B cell (primary cell): ENCODE measurements around the gene GAMT. TPM values are rescaled to one million over a fixed set of nuclear protein-coding genes. Genes with fewer than 3 reads are reported as not detected.

ENCODE experiments used
- ATAC-seq: fragments of 200-7000 bp; cut with Tn5 transposase; one replicate; pipeline ENCODE4 v1.10.0; 2021; ENCODE audit warnings: low read depth, mild to moderate bottlenecking, moderate number of reproducible peaks, moderate library complexity
- CTCF ChIA-PET: fragments of 350-600 bp; sonication (Branson Sonifier 250); formaldehyde crosslinking; loops from one replicate; lab custom pipeline; 2021; ENCODE audit warnings: antibody characterized with exemption, inconsistent platforms; lab: Charles Lee
- POLR2A ChIA-PET: fragments of 350-600 bp; sonication (Branson Sonifier 250); formaldehyde crosslinking; loops from one replicate; lab custom pipeline; 2021; ENCODE audit warnings: antibody characterized with exemption; lab: Charles Lee
- DNase-seq: peaks from one replicate; pipeline ENCODE4 v3.0.0; 2013
- H2AFZ ChIP-seq: 2 replicates; pipeline ENCODE4 v1.6.1; 2012; ENCODE audit warnings: mild to moderate bottlenecking, low read depth, low read length; ENCODE audit not compliant: insufficient read depth, poor library complexity, severe bottlenecking
- H3K27ac ChIP-seq, 2 donors: 1 replicate in 1 of 2; 2 replicates in 1 of 2; pipeline ENCODE4 v1.5.1; 2012 to 2013; ENCODE audit warnings: low read length in 2 of 2, mild to moderate bottlenecking in 2 of 2, moderate library complexity in 1 of 2
- H3K27me3 ChIP-seq, 4 experiments: fragments of 200-600 bp in 1 of 4; sonication (generic) in 1 of 4; replicated peaks in 1 of 4; 1 replicate in 2 of 4; 2 replicates in 2 of 4; pipeline versions ENCODE4 v1.6.1 to v1.7.0; 2013 to 2016; ENCODE audit warnings: low read length in 3 of 4, mild to moderate bottlenecking in 2 of 4, mixed read lengths in 1 of 4, moderate library complexity in 1 of 4; ENCODE audit not compliant: insufficient read depth in 4 of 4, control insufficient read depth in 3 of 4; ENCODE audit errors: control extremely low read depth in 1 of 4
- H3K36me3 ChIP-seq, 2 experiments: replicated peaks in 1 of 2; 1 replicate in 1 of 2; 2 replicates in 1 of 2; pipeline versions ENCODE4 v1.6.1 to v1.7.1; 2013; ENCODE audit warnings: low read length in 1 of 2; ENCODE audit not compliant: insufficient read depth in 2 of 2, control insufficient read depth in 1 of 2; ENCODE audit errors: control extremely low read depth in 1 of 2, extremely low read depth in 1 of 2
- H3K4me1 ChIP-seq, 2 donors: fragments of 200-600 bp in 1 of 2; sonication (generic) in 1 of 2; 1 replicate in 1 of 2; 2 replicates in 1 of 2; pipeline versions ENCODE4 v1.5.1 to v1.6.1; 2013 to 2017; ENCODE audit warnings: low read length in 2 of 2; ENCODE audit not compliant: control insufficient read depth in 2 of 2, insufficient read depth in 2 of 2
- H3K4me2 ChIP-seq: replicated peaks from 2 replicates; pipeline ENCODE3; 2012; ENCODE audit warnings: mild to moderate bottlenecking, low read depth, low read length; ENCODE audit not compliant: poor library complexity, severe bottlenecking
- H3K4me3 ChIP-seq, 5 experiments: fragments of 200-600 bp in 1 of 5; sonication (generic) in 1 of 5; 1 replicate in 3 of 5; 2 replicates in 2 of 5; pipeline versions ENCODE4 v1.5.1 to v1.7.0; 2011 to 2016; ENCODE audit warnings: low read length in 4 of 5, mild to moderate bottlenecking in 4 of 5, low read depth in 2 of 5, control low read depth in 1 of 5, moderate library complexity in 1 of 5; ENCODE audit not compliant: insufficient read depth in 1 of 5; ENCODE audit errors: control extremely low read depth in 1 of 5, extremely low read depth in 1 of 5
- H3K79me2 ChIP-seq: fragments of 200-600 bp; sonication (generic); one replicate; pipeline ENCODE4 v1.6.0; 2016; ENCODE audit warnings: low read length; ENCODE audit not compliant: control insufficient read depth, insufficient read depth
- H3K9ac ChIP-seq: fragments of 200-600 bp; sonication (generic); 2 replicates; pipeline ENCODE4 v1.6.1; 2017; ENCODE audit warnings: mild to moderate bottlenecking, low read length, moderate library complexity
- H3K9me3 ChIP-seq, 3 donors: one replicate each; pipeline versions ENCODE4 v1.6.1 to v1.7.1; 2013; ENCODE audit warnings: low read length in 2 of 3; ENCODE audit not compliant: control insufficient read depth in 2 of 3, insufficient read depth in 1 of 3; ENCODE audit errors: control extremely low read depth in 1 of 3
- H4K20me1 ChIP-seq: 2 replicates; pipeline ENCODE4 v1.6.0; 2012; ENCODE audit warnings: mild to moderate bottlenecking, low read length; ENCODE audit not compliant: insufficient read depth, control insufficient read depth, poor library complexity, severe bottlenecking
- H3K27ac Mint-ChIP-seq: one replicate; pipeline ENCODE4 v1.8.0; 2021; ENCODE audit warnings: mixed read lengths
- H3K27me3 Mint-ChIP-seq: one replicate; pipeline ENCODE4 v1.8.0; 2021; ENCODE audit warnings: mixed read lengths
- H3K4me1 Mint-ChIP-seq: one replicate; pipeline ENCODE4 v1.8.0; 2021; ENCODE audit warnings: mixed read lengths
- H3K4me3 Mint-ChIP-seq: one replicate; pipeline ENCODE4 v1.8.0; 2021; ENCODE audit warnings: mixed read lengths
- H3K9me3 Mint-ChIP-seq: one replicate; pipeline ENCODE4 v1.8.0; 2022; ENCODE audit warnings: mixed read lengths; ENCODE audit not compliant: insufficient read depth
- CTCF ChIP-seq: fragments of 200-600 bp; IDR thresholded peaks from one replicate; pipeline ENCODE4 v1.8.0; 2022; ENCODE audit warnings: antibody characterized with exemption, mild to moderate bottlenecking
- EZH2 ChIP-seq: IDR thresholded peaks from 2 replicates; pipeline ENCODE4 v1.6.1; 2012; ENCODE audit warnings: borderline replicate concordance, low read depth, mild to moderate bottlenecking, moderate library complexity, low read length; ENCODE audit not compliant: insufficient read depth, poor library complexity, severe bottlenecking
- WGBS: methylation state at CpG from one replicate; pipeline ENCODE4 v1.1.5; 2013; ENCODE audit warnings: missing lambda C conversion rate; ENCODE audit not compliant: insufficient coverage; 5-methylcytosine and 5-hydroxymethylcytosine counted together
- intact Hi-C: fragments of 100-400 bp; cut with micrococcal nuclease; formaldehyde crosslinking; loops from one replicate; pipeline ENCODE4 v1.10.0; 2022
- polyA minus RNA-seq: library from RNA; depleted of rRNA, polyadenylated mRNA; stranded (reverse); fragments of >200 nt; gene quantifications from 2 replicates; pipeline ENCODE4 v1.2.3, GENCODE V29; 2012
- polyA plus RNA-seq: library from polyadenylated mRNA; depleted of rRNA; stranded (reverse); fragments of >200 nt; gene quantifications from 2 replicates; pipeline ENCODE4 v1.2.3, GENCODE V29; 2012
- total RNA-seq, 2 donors: library from RNA; stranded (reverse); fragments of 120-200 nt in 1 of 2; gene quantifications; 1 replicate in 1 of 2; 2 replicates in 1 of 2; pipeline versions ENCODE4 v1.2.3 to v1.2.4, GENCODE V29; 2013 to 2022

GAMT gene
- total RNA-seq (8.8 and 9.0 TPM in 2 replicates), polyA plus RNA-seq (11.4 and 12.1 TPM in 2 replicates), polyA minus RNA-seq (8.2 and 12.8 TPM in 2 replicates)
- total RNA-seq (2013): 10.9 TPM

DNA sequence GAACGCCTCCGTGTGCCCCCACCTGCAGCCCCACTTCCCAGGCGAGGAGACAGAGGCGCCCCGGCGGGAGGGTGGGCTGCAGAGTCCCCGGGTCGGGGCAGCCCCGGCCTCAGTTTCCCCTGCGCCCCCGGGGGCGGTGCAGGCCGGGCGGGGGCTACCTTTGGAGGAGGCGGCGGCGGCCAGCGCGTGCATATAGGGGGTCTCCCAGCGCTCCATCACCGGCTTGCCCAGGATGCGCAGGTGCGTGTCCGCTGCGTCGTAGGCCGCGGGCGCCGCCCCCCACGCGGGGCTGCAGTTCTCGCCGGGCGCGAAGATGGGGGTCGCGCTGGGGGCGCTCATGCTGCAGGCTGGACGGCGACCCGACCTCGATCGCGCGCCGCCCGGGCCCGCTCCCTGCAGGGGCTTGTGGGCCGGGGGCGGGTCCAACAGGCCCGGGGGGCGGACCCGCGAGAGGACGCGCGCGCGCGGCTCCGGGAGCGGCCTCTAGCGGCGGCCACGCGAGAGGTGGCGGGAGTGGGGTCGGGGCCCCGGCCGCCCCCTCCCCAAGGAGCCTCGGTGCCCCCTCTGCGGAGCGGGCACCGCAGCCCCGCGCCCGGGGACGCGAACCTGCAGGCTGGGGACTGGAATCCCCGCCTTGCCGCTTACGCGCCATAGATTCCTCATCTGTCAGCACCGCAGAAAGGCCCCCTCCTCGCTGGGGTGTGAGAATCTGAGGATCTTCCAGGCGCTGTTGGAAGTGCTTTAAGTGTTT, at the start of gene GAMT:
GAMT (minus strand) TSS at position 405 of the 751 bp plus-strand sequence; CDS start at position 339, 66 bp downstream.
- Histone ChIP-seq H2AFZ (peak within 1 kb of the TSS; percentile 84), H3K9ac (peak within 1 kb of the TSS; percentile 74), H3K36me3 (no peaks in the 10 kb centered on the region), H3K79me2 (no peaks in the 10 kb centered on the region), H3K4me2 (peak within 1 kb of the TSS; percentile 99), H3K4me1 (peaks cover 17 to 24% of the 10 kb centered on the region in 2 donors), H3K27me3 (peaks cover 0 to 23% (median 5%) of the 10 kb centered on the region in 4 experiments), H4K20me1 (no peaks in the 10 kb centered on the region), H3K4me3 (peak within 1 kb of the TSS; percentile 39 to 69 (median 60)), H3K9me3 (peaks cover 0 to 4% (median 0%) of the 10 kb centered on the region in 3 donors), H3K27ac (peak within 1 kb of the TSS in 1 of 2 donors; percentile 19)
- TF ChIP-seq EZH2 (no peak), CTCF (peak; percentile 71)
- Mint-ChIP-seq H3K9me3 (no peaks in the 10 kb centered on the region), H3K27ac (no peak within 1 kb of the TSS), H3K4me3 (peak within 1 kb of the TSS; percentile 76), H3K27me3 (peaks cover 4% of the 10 kb centered on the region), H3K4me1 (peaks cover 12% of the 10 kb centered on the region)
- POLR2A ChIA-PET: no interaction called here
- intact Hi-C loops: loop anchor here (1.0 kb wide), 1 partner anchor 18 kb away; the partner anchor contains the start of gene NDUFS7
- DNase-seq (peak; percentile 77), ATAC-seq (peak; percentile 93)
- CTCF ChIA-PET: no interaction called here
- WGBS: under 1% methylated on average over 85 of the region's 87 CpGs
